HCT116 (cell line): ENCODE measurements around the gene WWOX. TPM values are rescaled to one million over a fixed set of nuclear protein-coding genes. Genes with fewer than 3 reads are reported as not detected.

ENCODE experiments used
- ATAC-seq: fragments of 200-7000 bp; cut with Tn5 transposase; 2 replicates; pipeline ENCODE4 v1.9.1; 2020; ENCODE audit warnings: mild to moderate bottlenecking, moderate library complexity
- BruUV-seq: library from RNA; stranded (reverse); fragments of 400-500 nt; replicated peaks from 2 replicates; lab custom pipeline; 2021; lab: Mats Ljungman, UMichigan
- CTCF ChIA-PET: fragments of 300-600 bp; sonication (Branson Sonifier 250); formaldehyde crosslinking; loops from one replicate; lab custom pipeline; 2021; ENCODE audit warnings: antibody characterized with exemption; lab: Charles Lee
- POLR2A ChIA-PET: fragments of 300-600, 350-600 bp; sonication (Branson Sonifier 250); formaldehyde crosslinking; loops from one replicate; lab custom pipeline; 2021; ENCODE audit warnings: antibody characterized with exemption; lab: Charles Lee
- RAD21 ChIA-PET, 2 experiments: fragments of 300-600 bp; sonication (Branson Sonifier 250); formaldehyde crosslinking; loops; one replicate each; lab custom pipeline; 2023; ENCODE audit warnings: low total read pairs in 2 of 2; ENCODE audit not compliant: uncharacterized antibody in 2 of 2, unreplicated experiment in 2 of 2, low non-redundant PET in 1 of 2; lab: Charles Lee
- DNase-seq: peaks from one replicate; pipeline ENCODE4 v3.0.0-alpha.2; 2010; ENCODE audit warnings: low read depth, low spot score
- H2AFZ ChIP-seq: fragments of 200-600 bp; shearing (Covaris generic), sonication (generic); 2 replicates; pipeline ENCODE4 v1.6.1; 2017; ENCODE audit warnings: low read depth, mixed run types, mixed read lengths, antibody characterized with exemption, low read length; ENCODE audit not compliant: poor library complexity, severe bottlenecking
- H3K27ac ChIP-seq: 2 replicates; pipeline ENCODE4 v1.5.1; 2012; ENCODE audit warnings: low read depth, low read length
- H3K27me3 ChIP-seq: fragments of 200-600 bp; sonication (generic); 2 replicates; pipeline ENCODE4 v1.6.1; 2016; ENCODE audit warnings: mixed run types, low read length, mixed read lengths; ENCODE audit not compliant: insufficient read depth
- H3K36me3 ChIP-seq, 2 experiments: fragments of 200-500 bp in 1 of 2; fragments of 200-600 bp in 1 of 2; sonication (Bioruptor generic) in 1 of 2; sonication (generic) in 1 of 2; 2 replicates each; pipeline versions ENCODE4 v1.5.1 to v1.6.1; 2014 to 2016; ENCODE audit warnings: low read length in 2 of 2, inconsistent platforms in 1 of 2, mixed read lengths in 1 of 2, mixed run types in 1 of 2; ENCODE audit not compliant: insufficient read depth in 2 of 2, control insufficient read depth in 1 of 2
- H3K4me1 ChIP-seq, 2 experiments: fragments of 200-600 bp in 1 of 2; sonication (generic) in 1 of 2; 2 replicates each; pipeline versions ENCODE4 v1.5.1 to v1.6.1; 2012 to 2017; ENCODE audit warnings: low read length in 2 of 2, inconsistent platforms in 1 of 2, mild to moderate bottlenecking in 1 of 2, mixed read lengths in 1 of 2, mixed run types in 1 of 2, moderate library complexity in 1 of 2; ENCODE audit not compliant: insufficient read depth in 2 of 2, control insufficient read depth in 1 of 2
- H3K4me2 ChIP-seq: fragments of 200-600 bp; sonication (generic); 2 replicates; pipeline ENCODE4 v1.6.1; 2017; ENCODE audit warnings: mixed run types, low read length, mixed read lengths
- H3K4me3 ChIP-seq, 2 experiments: fragments of 200-600 bp in 1 of 2; sonication (generic) in 1 of 2; replicated peaks in 1 of 2; 2 replicates each; pipeline ENCODE4 v1.5.1; 2011 to 2016; ENCODE audit warnings: low read length in 2 of 2, control low read depth in 1 of 2, low read depth in 1 of 2, mild to moderate bottlenecking in 1 of 2, mixed read lengths in 1 of 2, mixed run types in 1 of 2
- H3K79me2 ChIP-seq: fragments of 200-600 bp; sonication (generic); 2 replicates; pipeline ENCODE4 v1.6.1; 2017; ENCODE audit warnings: mild to moderate bottlenecking, mixed run types, low read length, moderate library complexity, mixed read lengths; ENCODE audit not compliant: insufficient read depth
- H3K9ac ChIP-seq: fragments of 200-600 bp; sonication (generic); 2 replicates; pipeline ENCODE4 v1.6.1; 2016; ENCODE audit warnings: low read length, mixed read lengths
- H3K9me2 ChIP-seq: fragments of 200-600 bp; sonication (generic), shearing (Covaris generic); 2 replicates; pipeline ENCODE4 v1.6.1; 2017; ENCODE audit warnings: mixed run types, mild to moderate bottlenecking, moderate library complexity; ENCODE audit not compliant: insufficient read depth
- H3K9me3 ChIP-seq, 2 experiments: fragments of 200-500 bp in 1 of 2; fragments of 200-600 bp in 1 of 2; sonication (Bioruptor generic) in 1 of 2; sonication (generic) in 1 of 2; 2 replicates each; pipeline ENCODE4 v1.6.1; 2014 to 2017; ENCODE audit warnings: low read length in 2 of 2, mixed read lengths in 2 of 2, inconsistent platforms in 1 of 2, low read depth in 1 of 2, mild to moderate bottlenecking in 1 of 2, mixed run types in 1 of 2, moderate library complexity in 1 of 2; ENCODE audit not compliant: control insufficient read depth in 1 of 2, insufficient read depth in 1 of 2
- H4K20me1 ChIP-seq: fragments of 200-600 bp; sonication (generic), shearing (Covaris generic); 2 replicates; pipeline ENCODE4 v1.6.1; 2017; ENCODE audit warnings: mixed run types, mild to moderate bottlenecking, moderate library complexity; ENCODE audit not compliant: insufficient read depth
- ATF3 ChIP-seq: IDR thresholded peaks from 2 replicates; pipeline ENCODE4 v1.6.1; 2012
- CEBPB ChIP-seq: IDR thresholded peaks from 2 replicates; pipeline ENCODE4 v1.6.1; 2012; ENCODE audit warnings: low read depth
- CTCF ChIP-seq, 3 experiments: fragments of 200-600 bp in 1 of 3; sonication (generic) in 1 of 3; IDR thresholded peaks in 2 of 3; conservative IDR thresholded peaks in 1 of 3; 2 replicates each; pipeline ENCODE4 v1.5.1; 2012 to 2017; ENCODE audit warnings: low read depth in 2 of 3, low read length in 2 of 3, antibody characterized with exemption in 1 of 3, borderline replicate concordance in 1 of 3, control low read depth in 1 of 3, mild to moderate bottlenecking in 1 of 3, mixed read lengths in 1 of 3, mixed run types in 1 of 3, moderate library complexity in 1 of 3; ENCODE audit not compliant: insufficient read depth in 1 of 3
- EGR1 ChIP-seq: IDR thresholded peaks from 2 replicates; pipeline ENCODE4 v1.6.1; 2012; ENCODE audit warnings: low read depth
- ELF1 ChIP-seq: IDR thresholded peaks from 2 replicates; pipeline ENCODE4 v1.6.1; 2012; ENCODE audit warnings: low read depth, borderline replicate concordance
- FOSL1 ChIP-seq: IDR thresholded peaks from 2 replicates; pipeline ENCODE4 v1.6.1; 2012; ENCODE audit warnings: low read depth
- JUND ChIP-seq: IDR thresholded peaks from 2 replicates; pipeline ENCODE4 v1.6.1; 2012
- MAX ChIP-seq: IDR thresholded peaks from 2 replicates; pipeline ENCODE4 v1.6.1; 2012
- POLR2A ChIP-seq: IDR thresholded peaks from 2 replicates; pipeline ENCODE4 v1.7.0; 2011; ENCODE audit warnings: borderline replicate concordance; ENCODE audit not compliant: insufficient read depth, insufficient read length; ENCODE audit errors: extremely low read depth
- RAD21 ChIP-seq: IDR thresholded peaks from 2 replicates; pipeline ENCODE4 v1.6.1; 2012; ENCODE audit warnings: low read depth, mild to moderate bottlenecking
- SP1 ChIP-seq: IDR thresholded peaks from 2 replicates; pipeline ENCODE4 v1.6.1; 2012; ENCODE audit warnings: low read depth
- SRF ChIP-seq: IDR thresholded peaks from 2 replicates; pipeline ENCODE4 v1.6.1; 2012; ENCODE audit warnings: low read depth
- TCF7L2 ChIP-seq: IDR thresholded peaks from 2 replicates; pipeline ENCODE4 v1.7.0; 2011; ENCODE audit warnings: borderline replicate concordance, inconsistent platforms; ENCODE audit not compliant: insufficient read depth, insufficient read length; ENCODE audit errors: extremely low read depth
- YY1 ChIP-seq: IDR thresholded peaks from 2 replicates; pipeline ENCODE4 v1.6.1; 2011; ENCODE audit warnings: low read length, low read depth, moderate library complexity, mild to moderate bottlenecking; ENCODE audit not compliant: insufficient replicate concordance; ENCODE audit errors: extremely low read depth
- intact Hi-C: fragments of 100-400 bp; cut with micrococcal nuclease; formaldehyde crosslinking; loops from 2 replicates; pipeline ENCODE4 v1.10.0; 2022
- total RNA-seq: library from RNA; stranded (reverse); gene quantifications from one replicate; pipeline ENCODE4 v1.2.1, GENCODE V29; 2021; ENCODE audit not compliant: unreplicated experiment

Gene WWOX
- total RNA-seq, 1 experiment from 2014 or later: 13.7 TPM

GRCh38 chr16:78607022-78607421, 507.6 kb downstream of the WWOX start:
- H4K20me1 ChIP-seq: no peaks in the 10 kb centered on the region
- H3K27me3 ChIP-seq: no peaks in the 10 kb centered on the region
- no peaks in the 10 kb centered on the region for H3K9me3 ChIP-seq
- H3K4me1 ChIP-seq: no peaks in the 10 kb centered on the region
- no TSS peak for BruUV-seq
- H3K4me2 ChIP-seq: no peak overlapping the region
- DNase-seq (no peak), ATAC-seq (no peak)
- intact Hi-C loops: no loop called here
- RAD21 ChIA-PET: no interaction called here
- H3K36me3 ChIP-seq: no peaks in the 10 kb centered on the region
- no peak overlapping the region for H3K27ac ChIP-seq
- H3K4me3 ChIP-seq: no peak overlapping the region
- TF ChIP-seq POLR2A (no peak), RAD21 (no peak), ATF3 (no peak), CEBPB (no peak), MAX (no peak), EGR1 (no peak), JUND (no peak), YY1 (no peak)
- no peak overlapping the region for H2AFZ ChIP-seq
- no peaks in the 10 kb centered on the region for H3K9me2 ChIP-seq
- no peak overlapping the region for H3K9ac ChIP-seq
- CTCF ChIA-PET: no interaction called here
- POLR2A ChIA-PET: no interaction called here
- H3K79me2 ChIP-seq: no peaks in the 10 kb centered on the region

GRCh38 chr16:78607465-78607864, 508.0 kb downstream of the WWOX start:
- BruUV-seq: no TSS peak
- POLR2A ChIA-PET: no interaction called here
- CTCF ChIA-PET: no interaction called here
- DNase-seq (no peak), ATAC-seq (no peak)
- RAD21 ChIA-PET: no interaction called here
- H3K4me1 ChIP-seq: no peaks in the 10 kb centered on the region
- no peaks in the 10 kb centered on the region for H4K20me1 ChIP-seq
- TF ChIP-seq CTCF (IDR thresholded peaks at IDR 0.05 in 2 of 3, conservative IDR thresholded peaks at IDR 0.05 in 1 of 3; ENCODE audit: borderline replicate concordance in 1 of 3, insufficient read depth in 1 of 3, low read depth in 2 of 3, low read length in 2 of 3) (no peak), TCF7L2 (no peak), EGR1 (no peak), SRF (no peak), JUND (no peak), FOSL1 (no peak), ELF1 (no peak), SP1 (no peak), RAD21 (no peak)
- no peak overlapping the region for H3K9ac ChIP-seq
- no peaks in the 10 kb centered on the region for H3K27me3 ChIP-seq
- H3K27ac ChIP-seq: no peak overlapping the region
- no peak overlapping the region for H3K4me2 ChIP-seq
- H3K9me3 ChIP-seq: no peaks in the 10 kb centered on the region
- no peaks in the 10 kb centered on the region for H3K79me2 ChIP-seq
- no peak overlapping the region for H3K4me3 ChIP-seq
- H2AFZ ChIP-seq: no peak overlapping the region
- no peaks in the 10 kb centered on the region for H3K36me3 ChIP-seq
- intact Hi-C loops: no loop called here
- no peaks in the 10 kb centered on the region for H3K9me2 ChIP-seq
